Stimulated activated CD4-positive, alpha-beta T cell treated with anti-CD3 and anti-CD28 coated beads, Interleukin-4, amount 100 ng/mL, for 1 hour (primary cell): ENCODE results near the gene BLVRB.
"Not testable (repeated sequence)": the region's sequence is repeated elsewhere in the genome, so short reads cannot be mapped to it uniquely, and the experiment has no call there.

Experiments used
- DNase-seq: peaks from one replicate; pipeline ENCODE4 v3.0.0-alpha.2; 2020

The BLVRB gene

DNA sequence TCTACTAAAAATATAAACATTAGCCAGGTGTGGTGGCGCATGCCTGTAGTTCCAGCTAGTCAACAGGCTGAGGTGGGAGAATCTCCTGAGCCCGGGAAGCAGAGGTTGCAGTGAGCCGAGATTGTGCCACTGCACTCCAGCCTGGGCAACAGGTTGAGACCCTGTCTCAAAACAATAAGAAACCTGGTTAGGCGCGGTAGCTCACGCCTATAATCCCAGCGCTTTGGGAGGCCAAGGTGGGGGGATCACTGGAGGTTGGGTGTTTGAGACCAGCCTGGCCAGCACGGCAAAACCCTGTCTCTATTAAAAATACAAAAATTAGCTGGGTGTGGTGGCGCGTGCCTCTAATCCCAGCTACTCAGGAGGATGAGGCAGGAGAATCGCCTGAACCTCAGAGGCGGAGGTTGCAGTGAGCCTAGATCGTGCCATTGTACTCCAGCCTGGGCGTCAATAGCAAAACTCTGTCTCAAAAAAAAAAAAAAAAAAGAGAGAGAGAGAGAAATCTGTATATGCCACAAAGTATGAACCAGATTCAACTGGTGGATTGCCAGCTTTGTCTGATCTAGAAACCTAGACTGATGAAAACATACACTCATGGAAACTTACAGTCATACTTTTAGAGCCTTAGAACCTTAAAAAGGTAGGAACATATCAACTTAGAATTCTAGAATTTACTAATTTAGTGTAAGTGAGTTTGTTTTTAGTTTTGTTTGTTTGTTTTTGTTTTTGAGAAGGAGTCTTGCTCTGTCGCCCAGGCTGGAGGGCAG is 10.5 kb upstream of the BLVRB start:
- not testable (repeated sequence) for DNase-seq

DNA sequence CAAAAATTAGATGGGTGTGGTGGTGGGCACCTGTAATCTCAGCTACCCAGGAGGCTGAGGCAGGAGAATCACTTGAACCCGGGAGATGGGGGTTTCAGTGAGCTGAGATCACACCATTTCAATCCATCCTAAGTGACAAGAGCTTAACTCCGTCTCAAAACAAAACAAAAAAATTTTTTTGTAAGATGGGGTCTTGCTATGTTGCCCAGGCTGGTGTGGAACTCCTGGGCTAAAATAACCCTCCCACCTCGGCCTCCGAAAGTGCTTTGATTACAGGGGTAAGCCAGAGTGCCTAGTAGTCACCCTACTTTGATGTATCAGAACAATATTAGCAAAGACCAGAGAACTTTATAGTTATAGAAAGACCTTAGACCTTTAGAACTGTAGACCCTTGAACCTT is 9.2 kb upstream of the BLVRB start:
- DNase-seq = no peak

DNA sequence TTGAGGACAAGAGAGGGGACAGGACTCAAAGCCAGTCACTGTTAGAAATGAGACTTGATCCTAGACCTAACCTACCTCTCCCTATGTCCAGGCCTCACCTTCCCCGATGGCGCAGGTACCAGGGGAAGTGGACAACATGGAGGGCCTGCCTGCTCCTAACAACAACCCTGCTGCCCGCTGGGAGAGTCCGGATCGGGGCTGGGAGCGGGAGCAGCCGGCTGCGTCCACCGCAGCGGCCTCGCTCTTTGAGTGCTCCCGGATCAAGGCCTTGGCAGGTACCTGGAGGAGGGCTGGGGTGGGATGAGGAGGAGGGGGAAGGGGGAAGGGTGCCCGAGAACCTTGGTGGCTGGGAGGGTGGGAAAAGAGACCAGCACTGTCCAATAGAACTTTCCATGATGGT is 7.0 kb upstream of the BLVRB start:
- no peak for DNase-seq

DNA sequence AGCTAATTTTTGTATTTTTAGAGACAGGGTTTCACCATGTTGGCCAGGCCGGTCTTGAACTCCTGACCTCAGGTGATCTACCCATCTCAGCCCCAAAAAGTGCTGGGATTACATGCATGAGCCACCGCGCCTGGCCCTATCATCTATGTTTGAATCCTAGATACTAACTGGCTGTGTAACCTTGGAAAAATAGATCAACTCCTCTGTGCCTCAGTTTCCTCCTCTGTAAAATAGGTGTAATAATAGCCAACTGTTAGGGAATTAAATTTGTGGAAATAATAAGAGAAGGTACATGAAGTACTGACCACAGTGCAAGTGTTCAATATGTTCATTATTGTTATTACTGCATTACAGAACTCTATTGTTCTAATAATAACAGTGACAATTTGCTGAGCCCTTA is 5.6 kb upstream of the BLVRB start:
- no peak for DNase-seq

DNA sequence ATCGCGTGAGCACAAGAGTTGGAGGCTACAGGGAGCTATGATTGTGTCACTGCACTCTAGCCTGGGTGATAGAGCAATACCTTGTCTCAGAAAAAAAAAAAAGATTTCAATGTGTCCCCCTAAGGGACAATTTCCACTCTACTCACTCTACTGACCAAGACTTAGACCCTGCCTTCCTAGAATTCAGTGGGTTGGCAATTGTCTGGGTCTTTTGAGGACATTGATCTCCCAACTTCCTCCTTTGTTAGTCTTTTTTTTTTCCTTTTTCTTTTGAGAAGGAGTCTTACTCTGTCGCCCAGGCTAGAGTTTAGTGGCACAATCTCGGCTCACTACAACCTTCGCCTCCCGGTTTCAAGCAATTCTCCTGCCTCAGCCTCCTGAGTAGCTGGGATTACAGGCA is 3.5 kb upstream of the BLVRB start:
- no peak for DNase-seq

DNA sequence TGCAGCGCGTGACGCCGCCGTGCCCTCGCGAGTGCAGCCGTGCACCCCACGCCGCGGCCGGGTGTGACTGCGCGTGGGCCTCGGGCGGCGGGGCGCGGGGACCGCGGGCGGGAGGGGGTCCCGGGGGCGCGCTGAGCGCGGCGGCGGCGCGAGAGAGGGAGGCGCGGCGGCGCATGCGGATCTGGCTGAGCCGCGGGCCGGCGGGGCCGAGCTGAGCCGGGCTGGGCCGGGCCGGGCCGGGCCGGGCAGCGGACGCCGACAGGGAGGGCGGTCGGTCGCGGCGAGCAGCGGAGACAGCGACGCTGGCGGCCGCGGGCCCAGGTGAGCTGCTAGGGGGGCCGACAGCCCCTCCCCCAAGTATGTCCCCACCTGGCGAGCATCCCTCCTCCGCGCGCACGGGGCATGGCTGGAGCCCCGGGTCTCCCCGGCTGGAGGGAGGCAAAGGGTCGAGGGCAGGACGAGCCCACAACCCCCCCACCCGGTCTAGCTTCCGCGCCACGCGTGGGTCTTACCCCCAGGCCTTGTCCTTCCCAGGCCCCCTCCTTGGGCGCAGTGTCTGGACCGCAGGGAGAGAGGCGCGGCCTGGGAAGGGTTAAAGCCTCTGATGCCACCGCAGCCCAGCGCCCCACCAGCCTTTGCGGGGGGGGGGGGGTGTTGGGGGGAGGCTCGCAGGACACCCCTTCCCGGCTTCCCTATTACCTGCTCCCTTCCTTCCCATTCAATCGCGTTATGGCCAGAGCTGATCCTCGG is 1.6 kb upstream of the BLVRB start, which contains the start of gene SPTBN4:
Gene SPTBN4 (plus strand): TSS at position 17 of the 750 bp plus-strand sequence. CDS start 5,621 bp downstream, outside the sequence.
- no peak for DNase-seq

DNA sequence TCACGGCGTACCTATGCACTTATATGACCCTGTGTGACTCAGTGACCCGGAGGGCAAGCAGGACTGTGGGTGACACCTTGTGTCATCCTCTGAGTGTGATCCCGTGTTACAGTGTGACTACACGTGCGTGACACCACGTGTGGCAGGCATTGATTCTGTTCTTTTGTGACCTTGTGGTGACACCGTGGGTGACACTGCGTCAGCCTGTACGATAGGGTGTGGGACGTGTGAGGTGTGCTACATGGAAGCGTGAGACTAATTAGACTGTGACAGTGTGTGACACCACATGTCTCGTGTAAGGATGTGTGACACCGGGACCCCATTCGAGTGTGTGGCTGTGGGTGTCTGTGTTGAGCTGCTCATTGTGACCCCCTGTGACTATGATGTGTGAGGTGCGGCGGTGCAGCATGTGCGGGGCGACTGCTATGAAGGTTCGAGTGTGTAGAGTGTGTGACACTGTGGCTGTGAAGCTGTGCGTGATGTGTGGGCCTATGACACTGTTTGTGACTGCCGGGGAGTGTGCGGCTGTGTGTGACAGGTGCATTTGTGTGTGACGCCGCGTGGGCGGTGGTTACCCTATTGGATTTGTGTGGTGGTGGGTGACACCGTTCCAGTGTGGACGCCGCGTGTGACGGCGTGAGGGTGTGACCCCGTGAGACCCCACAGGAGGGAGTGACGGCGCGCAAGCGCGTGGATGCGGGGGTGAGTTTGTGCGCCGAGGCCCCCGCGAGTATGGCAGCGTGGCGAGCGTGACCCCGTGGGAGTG is 857 bp upstream of the BLVRB start:
- peak; percentile 69 for DNase-seq

DNA sequence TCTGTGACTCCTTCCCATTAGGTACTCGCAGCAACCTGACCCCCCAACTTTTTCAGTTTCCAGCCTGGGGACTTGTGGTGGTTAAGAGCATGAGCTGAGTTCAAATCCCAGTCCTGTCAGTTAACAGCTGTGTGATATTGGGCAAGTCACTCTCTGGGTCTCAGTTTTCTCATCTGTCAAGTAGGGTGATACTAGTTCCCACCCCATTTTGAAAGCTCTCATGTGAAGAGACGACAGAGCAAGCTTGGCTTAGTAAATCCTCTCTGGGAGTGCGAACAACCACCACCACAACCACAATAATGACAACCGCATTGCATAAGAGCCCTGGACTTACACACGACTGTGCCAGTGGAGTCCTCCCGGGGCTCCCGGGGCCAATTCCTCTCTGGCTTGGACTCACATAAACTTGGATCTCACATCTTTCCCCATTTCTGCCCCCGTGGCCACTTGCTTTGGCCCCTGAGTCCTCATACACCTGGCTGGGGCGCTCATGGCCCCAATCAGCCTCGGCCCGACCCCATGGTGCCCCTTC is 454 bp downstream of the BLVRB start:
- no peak for DNase-seq

DNA sequence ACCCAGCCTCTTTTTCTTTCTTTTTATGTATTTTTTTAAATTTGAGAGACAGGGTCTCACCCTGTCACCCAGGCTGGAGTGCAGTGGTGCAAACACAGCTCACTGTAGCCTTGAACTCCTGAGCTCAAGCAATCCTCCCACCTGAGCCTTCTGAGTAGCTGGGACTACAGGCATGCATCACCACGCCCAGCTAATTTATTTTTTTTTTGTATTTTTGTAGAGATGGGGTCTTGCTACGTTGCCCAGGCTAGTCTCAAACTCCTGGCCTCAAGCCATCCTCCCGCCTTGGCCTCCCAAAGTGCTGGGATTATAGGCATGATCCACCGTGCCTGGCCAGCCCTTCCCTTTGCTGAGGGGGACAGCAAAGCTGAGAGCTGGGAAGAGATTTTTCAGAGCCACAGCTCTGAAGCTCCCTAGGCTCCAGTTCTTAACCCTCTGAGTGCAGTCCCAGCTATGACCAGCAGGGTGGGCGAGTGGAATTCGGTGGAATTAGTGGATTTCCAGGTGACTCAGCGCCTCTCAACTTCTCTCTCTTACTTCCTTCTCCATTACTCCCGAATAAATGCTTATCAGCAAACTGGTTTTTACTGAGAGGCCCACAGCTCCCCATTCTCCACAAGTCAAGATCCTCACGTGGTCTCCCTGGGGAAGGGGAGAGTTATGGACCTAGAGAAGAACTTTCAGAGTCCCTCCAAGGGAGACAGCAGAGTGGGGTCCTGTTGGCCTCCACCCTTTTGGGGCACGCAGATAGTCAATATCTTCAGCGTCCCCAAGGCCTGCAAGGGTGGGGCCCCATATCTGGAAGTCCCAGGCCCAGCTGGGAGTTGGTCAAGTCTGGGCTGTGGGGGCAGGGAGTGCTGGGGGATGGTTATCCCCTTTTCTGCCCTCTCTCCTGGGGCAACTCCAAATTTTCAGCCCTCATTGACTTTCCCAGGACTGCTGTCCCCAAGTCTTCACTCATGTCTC is 1.2 kb downstream of the BLVRB start:
- peak; percentile 80 for DNase-seq

DNA sequence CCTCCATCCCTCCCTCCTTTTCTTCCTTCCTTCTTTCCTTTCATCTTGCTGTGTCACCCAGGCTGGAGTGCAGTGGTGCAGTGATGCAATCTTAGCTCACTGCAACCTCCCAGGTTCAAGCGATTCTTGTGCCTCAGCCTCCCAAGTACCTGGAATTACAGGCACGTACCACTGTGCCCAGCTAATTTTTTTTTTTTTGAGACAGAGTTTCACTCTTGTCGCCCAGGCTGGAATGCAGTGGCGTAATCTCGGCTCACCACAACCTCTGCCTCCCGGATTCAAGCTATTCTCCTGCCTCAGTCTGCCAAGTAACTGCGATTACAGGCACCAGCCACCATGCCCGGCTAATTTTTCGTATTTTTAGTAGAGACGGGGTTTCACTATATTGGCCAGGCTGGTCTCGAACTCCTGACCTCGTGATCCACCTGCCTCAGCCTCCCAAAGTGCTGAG is 1.9 kb downstream of the BLVRB start:
- not testable (repeated sequence) for DNase-seq

DNA sequence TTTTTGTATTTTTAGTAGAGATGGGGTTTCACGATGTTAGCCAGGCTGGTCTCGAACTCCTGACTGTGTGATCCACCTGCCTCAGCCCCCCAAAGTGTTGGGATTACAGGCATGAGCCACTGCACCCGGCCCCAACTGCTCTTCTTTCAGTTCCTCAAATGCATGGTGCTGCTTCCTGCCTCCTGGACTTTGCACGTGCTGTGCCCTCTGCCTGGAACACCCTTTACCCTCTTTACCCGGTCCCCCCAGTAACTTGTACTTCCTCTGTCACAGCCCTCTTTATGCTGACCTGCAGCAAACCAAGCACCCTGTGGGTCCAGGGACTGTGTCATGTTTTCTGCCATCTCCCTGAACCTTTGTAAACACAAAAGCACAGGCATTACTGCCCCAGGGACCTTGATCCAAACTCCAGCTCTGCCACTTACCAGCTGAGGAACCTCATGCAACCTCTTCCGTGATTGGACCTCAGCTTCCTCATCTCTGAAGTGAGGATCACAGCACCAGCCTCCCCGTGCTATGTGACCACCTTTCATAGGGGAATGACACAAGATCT is 3.8 kb downstream of the BLVRB start:
- DNase-seq = no peak

DNA sequence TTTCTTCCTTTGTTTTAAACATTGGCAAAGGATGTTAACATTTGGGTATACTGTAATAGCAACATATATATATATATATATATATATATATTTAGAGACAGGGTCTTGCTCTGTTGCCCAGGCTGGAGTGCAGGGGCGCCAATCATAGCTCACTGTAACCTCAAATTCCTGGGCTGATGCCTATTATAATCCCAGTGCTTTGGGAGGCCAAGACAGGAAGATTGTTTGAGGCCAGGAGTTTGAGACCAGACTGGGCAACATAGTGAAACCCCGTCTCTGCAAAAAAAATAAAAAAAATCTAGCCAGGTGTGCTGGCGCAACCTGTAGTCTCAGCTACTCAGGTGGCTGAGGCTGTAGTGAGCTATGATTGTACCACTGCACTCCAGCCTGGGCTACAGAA is 5.4 kb downstream of the BLVRB start:
- DNase-seq = no peak

DNA sequence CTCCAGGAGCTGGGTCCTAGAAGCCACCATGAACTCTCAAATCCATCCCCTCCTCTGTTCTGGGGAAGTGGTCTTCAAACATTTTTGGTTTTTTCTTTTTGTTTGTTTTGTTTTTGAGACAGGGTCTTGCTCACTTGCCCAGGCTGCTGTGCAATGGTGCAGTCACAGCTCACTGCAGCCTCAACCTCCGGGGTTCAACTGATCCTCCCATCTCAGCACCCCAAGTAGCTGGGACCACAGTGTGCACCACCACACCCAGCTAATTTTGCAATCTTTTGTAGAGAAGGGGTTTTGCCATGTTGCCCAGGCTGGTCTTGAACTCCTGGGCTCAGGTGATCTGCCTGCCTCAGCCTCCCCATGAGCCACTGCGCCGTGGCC is 7.0 kb downstream of the BLVRB start:
- DNase-seq = no peak

DNA sequence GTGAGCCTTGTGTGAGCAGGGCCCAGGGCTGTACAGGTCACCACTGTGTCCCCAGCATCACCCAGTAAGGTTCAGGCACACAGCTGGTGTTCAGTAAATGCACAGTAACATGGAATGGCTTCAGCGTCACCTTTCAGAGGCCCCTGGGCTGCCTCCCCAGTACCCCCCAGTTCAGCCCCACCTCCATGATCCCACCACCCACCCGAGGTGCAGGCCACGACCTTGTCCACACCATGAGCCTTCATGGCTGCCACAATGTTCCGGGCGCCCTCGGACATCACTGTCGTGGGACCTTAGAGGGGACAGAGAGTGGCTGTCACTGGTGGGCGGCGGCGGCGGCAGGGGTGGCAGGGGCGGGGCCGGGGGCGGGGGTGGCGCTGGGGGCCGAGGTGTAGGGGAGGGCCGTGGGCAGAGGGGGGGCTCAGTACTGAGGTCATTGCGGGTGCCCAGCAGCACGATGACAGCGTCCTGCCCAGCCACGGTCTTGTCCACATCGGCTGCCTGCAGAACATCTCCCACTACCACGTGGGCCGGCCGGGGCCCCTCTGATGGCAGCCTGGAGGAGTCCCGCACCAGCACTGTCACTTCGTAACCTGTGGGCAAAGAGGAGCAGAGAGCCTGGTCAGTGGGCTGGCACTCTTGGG is 7.5 kb downstream of the BLVRB start:
- DNase-seq = no peak

DNA sequence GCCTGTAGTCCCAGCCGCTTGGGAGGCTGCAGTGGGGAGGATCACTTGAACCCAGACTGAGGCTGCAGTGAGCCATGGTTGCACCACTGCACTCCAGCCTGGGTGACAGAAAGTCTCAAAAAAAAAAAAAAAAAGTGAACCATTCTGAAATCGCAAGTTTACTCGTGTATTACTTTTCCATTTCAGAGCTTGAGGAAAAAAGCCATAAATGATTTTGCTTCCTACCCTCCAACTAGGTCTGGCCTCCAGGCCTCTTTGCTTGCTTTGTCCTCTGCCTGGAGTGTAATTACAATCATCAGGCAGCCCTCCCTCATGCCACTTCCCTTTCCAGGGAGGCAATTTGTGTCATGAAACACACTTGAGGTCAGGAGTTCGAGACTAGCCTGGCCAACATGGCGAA is 8.5 kb downstream of the BLVRB start:
- no peak for DNase-seq

DNA sequence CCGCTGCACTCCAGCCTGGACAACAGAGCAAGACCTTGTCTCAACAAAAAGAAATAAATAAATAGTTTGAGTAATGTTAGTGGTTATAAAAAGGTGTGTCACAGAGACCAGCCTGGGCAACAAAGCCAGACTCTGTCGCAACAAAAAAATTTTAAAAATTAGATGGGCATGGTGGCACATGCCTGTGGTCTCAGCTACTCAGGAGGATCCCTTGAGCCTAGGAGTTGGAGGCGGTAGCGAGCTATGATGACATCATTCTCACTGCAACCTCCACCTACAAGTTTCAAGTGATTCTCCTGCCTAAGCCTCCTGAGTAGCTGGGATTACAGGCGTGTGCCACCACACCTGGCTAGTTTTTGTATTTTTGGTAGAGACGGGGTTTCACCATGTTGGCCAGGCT is 11.6 kb downstream of the BLVRB start:
- not testable (repeated sequence) for DNase-seq

DNA sequence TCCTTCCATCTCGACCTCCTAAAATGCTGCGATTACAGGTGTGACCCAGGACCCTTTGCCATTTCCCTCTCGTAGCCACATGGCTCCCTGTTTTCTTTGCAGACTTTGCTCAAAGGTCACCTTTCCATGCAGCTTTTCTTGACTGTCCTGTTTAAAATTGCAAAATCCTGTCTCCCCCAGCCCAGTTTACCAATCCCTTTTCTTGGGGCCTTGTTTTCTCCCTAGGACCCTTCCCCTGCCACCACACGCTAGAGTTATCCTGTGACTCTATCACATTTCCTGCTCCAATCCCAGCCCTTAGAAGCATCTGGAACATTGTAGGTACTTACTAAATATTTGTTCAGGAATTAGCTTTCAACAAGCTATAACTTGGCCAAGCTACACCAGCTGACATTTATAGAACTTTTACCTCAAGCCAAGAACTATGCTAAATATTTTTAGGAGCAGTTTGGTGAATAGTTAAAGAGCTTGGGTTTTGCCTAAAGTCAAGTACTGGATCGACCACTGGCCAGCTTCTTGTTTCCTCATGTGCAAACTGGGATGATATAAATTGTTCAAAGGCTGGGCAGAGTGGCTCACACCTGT is 12.3 kb downstream of the BLVRB start:
- DNase-seq = no peak

DNA sequence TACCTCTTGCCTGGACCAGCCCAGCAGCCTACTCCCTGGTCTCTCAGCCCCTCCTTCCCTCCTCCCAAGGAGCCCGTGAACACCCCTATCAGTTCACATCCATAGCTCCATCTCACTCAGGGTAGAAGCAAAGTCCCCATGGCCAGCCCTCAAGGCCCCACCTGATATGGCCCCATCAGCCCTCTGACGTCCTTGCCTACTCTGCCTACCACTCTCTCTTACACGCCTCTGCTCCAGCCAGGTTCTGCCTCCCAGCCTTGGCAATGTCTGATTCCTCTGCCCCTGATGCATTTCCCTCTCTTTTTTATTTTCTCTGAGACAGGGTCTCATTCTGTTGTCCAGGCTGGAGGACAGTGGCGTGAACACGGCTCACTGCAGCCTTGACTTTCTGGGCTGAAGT is 13.5 kb downstream of the BLVRB start:
- DNase-seq = no peak

DNA sequence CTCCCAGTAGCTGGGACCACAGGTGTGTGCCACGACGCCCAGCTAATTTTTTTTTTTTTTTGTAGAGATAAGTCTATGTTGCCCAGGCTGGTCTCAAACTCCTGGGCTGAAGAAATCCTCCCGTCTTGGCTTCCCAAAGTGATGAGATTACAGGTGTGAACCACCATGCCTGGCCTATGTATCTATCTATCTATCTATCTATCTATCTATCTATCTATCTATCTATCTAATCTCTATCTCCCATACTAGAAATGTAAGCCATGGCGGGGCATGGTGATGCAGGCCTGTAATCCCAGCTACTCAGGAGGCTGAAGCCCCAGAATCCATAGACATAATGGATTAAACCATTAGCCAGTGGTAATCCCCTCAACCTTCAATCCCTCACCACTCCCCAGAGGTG is 14.9 kb downstream of the BLVRB start:
- no peak for DNase-seq

DNA sequence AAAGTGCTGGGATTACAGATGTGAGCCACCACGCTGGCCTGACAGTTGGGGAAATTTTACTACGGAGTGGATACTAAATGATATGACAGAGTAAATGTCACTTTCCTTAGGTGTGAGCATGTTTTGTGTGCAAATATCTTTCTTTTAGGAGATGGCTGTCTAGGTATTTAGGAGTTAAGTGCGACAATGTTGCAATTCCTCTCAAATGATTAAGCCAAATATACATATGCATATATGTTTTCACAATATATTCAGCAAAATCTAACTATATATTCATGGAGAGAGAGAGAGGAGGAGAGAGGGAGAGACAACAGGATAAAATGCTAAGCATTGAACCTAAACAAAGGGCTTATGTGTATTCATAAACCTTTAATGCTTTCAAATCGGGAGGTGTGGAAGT is 16.0 kb downstream of the BLVRB start:
- DNase-seq = no peak

DNA sequence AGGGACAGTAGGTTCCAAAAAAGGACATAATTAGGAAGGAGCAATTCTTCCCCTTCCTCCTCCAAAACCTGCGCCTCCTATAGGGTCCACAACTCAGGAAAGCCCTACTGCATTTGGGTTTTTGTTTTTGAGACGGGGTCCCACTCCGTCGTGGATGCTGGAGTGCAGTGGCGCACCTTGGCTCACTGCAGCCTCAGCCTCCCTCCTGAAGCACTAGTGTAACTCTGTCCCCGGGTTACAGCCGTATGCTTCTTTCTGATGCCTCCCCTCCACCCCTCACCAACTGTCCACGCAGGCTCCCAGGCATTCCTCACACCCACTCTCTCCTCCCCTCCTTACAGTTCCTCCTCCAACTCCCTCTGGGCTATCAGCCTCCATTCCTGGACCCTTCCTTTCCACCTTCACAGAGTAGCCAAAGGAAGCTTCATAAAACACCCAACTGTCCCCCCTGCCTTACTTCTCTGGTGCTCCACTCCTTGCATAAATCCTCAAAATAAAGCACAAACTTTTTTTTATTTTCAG is 19.2 kb downstream of the BLVRB start:
- no peak for DNase-seq
